ENCODE measurements around the gene TGOLN2. TPM values are rescaled to one million over a fixed set of nuclear protein-coding genes. Genes with fewer than 3 reads are reported as not detected.

Gene TGOLN2
- total and polyA plus RNA-seq, 2 of the 13 experiments (the other 11 are each of a cell fraction or from before 2014, with no cell fraction given): 99.6 to 155 TPM

- Histone ChIP-seq H3K9ac (ENCODE audit: insufficient read depth, low read depth, low read length) (peak overlapping the region; percentile 96), H3K27ac (ENCODE audit: extremely low read length, insufficient read depth, low read length) (peak overlapping the region; percentile 95), H3K79me2 (ENCODE audit: insufficient read depth, low read length) (peaks cover 68% of the 10 kb centered on the region), H2AFZ (ENCODE audit: low read length) (no peak overlapping the region), H3K4me1 (ENCODE audit: insufficient read depth, low read length) (peaks cover 47% of the 10 kb centered on the region), H4K20me1 (ENCODE audit: insufficient read depth, low read length) (peaks cover 23% of the 10 kb centered on the region), H3K36me3 (replicated peaks in 1 of 2; ENCODE audit: control insufficient read depth in 1 of 2, insufficient read depth in 2 of 2, low read length in 2 of 2) (peaks cover 7 to 29% of the 10 kb centered on the region in 2 experiments), H3K9me3 (ENCODE audit: low read length) (no peaks in the 10 kb centered on the region), H3K4me3 (replicated peaks in 1 of 3; ENCODE audit: insufficient read depth in 1 of 3, low read depth in 2 of 3, low read length in 3 of 3) (peak overlapping the region; percentile 80 to 90 (median 89)), H3K4me2 (ENCODE audit: low read depth, low read length) (peak overlapping the region; percentile 98), H3K27me3 (ENCODE audit: control insufficient read depth in 1 of 2, insufficient read depth in 2 of 2, low read length in 2 of 2) (no peaks in the 10 kb centered on the region; a peak in 1 of 5 replicates)
- DNase-seq (ENCODE audit: low spot score): peak; percentile 52
- CTCF ChIA-PET (ENCODE audit: low intra/inter-chr PET ratio, low total read pairs): no interaction called here
- FAIRE-seq: no peak
- in situ Hi-C loops (cut with HindIII; ENCODE audit: extremely low pct_ligation_motif_present, low pct_unique_long_range_greater_than_20kb) (no loop called here), intact Hi-C loops (cut with micrococcal nuclease; ENCODE audit: unreplicated experiment) (loop anchor here (5.0 kb wide), 2 partner anchors 146 to 226 kb away; no protein-coding TSS in a partner anchor)
- ATAC-seq: peak; percentile 7
- POLR2A ChIA-PET: interaction anchor here (0.7 to 6.2 kb wide), 14 partner anchors 12 to 270 kb away, joined by 3 to 142 read pairs (median 11); partner anchors contain the start of genes ELMOD3, GGCX, MAT2A and RETSAT
- no TSS peak for BruUV-seq (replicated peaks)
- WGBS (ENCODE audit: low lambda C conversion rate): under 1% methylated on average over 25 of the region's 32 CpGs
- no peak for TF ChIP-seq ZNF567 (CRISPR knock-in tag; IDR thresholded peaks at IDR 0.05; ENCODE audit: borderline replicate concordance)
- TF ChIP-seq, protein P1, sequence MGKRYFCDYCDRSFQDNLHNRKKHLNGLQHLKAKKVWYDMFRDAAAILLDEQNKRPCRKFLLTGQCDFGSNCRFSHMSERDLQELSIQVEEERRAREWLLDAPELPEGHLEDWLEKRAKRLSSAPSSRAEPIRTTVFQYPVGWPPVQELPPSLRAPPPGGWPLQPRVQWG (CRISPR knock-in tag; IDR thresholded peaks at IDR 0.05; ENCODE audit: borderline replicate concordance, low read depth): no peak
- TF ChIP-seq, protein P2, sequence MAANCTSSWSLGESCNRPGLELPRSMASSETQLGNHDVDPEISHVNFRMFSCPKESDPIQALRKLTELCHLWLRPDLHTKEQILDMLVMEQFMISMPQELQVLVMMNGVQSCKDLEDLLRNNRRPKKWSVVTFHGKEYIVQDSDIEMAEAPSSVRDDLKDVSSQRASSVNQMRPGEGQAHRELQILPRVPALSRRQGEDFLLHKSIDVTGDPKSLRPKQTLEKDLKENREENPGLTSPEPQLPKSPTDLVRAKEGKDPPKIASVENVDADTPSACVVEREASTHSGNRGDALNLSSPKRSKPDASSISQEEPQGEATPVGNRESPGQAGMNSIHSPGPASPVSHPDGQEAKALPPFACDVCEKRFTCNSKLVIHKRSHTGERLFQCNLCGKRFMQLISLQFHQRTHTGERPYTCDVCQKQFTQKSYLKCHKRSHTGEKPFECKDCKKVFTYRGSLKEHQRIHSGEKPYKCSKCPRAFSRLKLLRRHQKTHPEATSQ (CRISPR knock-in tag; IDR thresholded peaks at IDR 0.05; ENCODE audit: borderline replicate concordance): no peak
- no peak for TF ChIP-seq AGO1 (IDR thresholded peaks at IDR 0.05; ENCODE audit: low read depth, low read length, poor library complexity, severe bottlenecking)
- TF ChIP-seq, protein P3, sequence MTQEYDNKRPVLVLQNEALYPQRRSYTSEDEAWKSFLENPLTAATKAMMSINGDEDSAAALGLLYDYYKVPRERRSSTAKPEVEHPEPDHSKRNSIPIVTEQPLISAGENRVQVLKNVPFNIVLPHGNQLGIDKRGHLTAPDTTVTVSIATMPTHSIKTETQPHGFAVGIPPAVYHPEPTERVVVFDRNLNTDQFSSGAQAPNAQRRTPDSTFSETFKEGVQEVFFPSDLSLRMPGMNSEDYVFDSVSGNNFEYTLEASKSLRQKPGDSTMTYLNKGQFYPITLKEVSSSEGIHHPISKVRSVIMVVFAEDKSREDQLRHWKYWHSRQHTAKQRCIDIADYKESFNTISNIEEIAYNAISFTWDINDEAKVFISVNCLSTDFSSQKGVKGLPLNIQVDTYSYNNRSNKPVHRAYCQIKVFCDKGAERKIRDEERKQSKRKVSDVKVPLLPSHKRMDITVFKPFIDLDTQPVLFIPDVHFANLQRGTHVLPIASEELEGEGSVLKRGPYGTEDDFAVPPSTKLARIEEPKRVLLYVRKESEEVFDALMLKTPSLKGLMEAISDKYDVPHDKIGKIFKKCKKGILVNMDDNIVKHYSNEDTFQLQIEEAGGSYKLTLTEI (CRISPR knock-in tag; conservative IDR thresholded peaks at IDR 0.05): no peak
- TF ChIP-seq ZNF383 (CRISPR knock-in tag; IDR thresholded peaks at IDR 0.05; ENCODE audit: borderline replicate concordance): no peak
- TF ChIP-seq RNF2 (conservative IDR thresholded peaks at IDR 0.05; ENCODE audit: low read depth): no peak
- TF ChIP-seq ATF2 (CRISPR knock-in tag; IDR thresholded peaks at IDR 0.05): no peak
- no peak for TF ChIP-seq SPEN (CRISPR knock-in tag; IDR thresholded peaks at IDR 0.05; ENCODE audit: low read depth)
- TF ChIP-seq PATZ1 (CRISPR knock-in tag; IDR thresholded peaks at IDR 0.05): no peak
- TF ChIP-seq YY1 (IDR thresholded peaks at IDR 0.05; ENCODE audit: insufficient read depth, insufficient replicate concordance, low read depth, low read length): peak; percentile 56
- TF ChIP-seq, protein P4, sequence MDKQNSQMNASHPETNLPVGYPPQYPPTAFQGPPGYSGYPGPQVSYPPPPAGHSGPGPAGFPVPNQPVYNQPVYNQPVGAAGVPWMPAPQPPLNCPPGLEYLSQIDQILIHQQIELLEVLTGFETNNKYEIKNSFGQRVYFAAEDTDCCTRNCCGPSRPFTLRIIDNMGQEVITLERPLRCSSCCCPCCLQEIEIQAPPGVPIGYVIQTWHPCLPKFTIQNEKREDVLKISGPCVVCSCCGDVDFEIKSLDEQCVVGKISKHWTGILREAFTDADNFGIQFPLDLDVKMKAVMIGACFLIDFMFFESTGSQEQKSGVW (CRISPR knock-in tag; IDR thresholded peaks at IDR 0.05; ENCODE audit: borderline replicate concordance): no peak
These were observed 1.2 kb downstream of the TGOLN2 start for GRCh38 chr2:85326406-85327159.

Data from HepG2 (cell line).